ENCODE measurements around the gene POLR1A.
A peak's percentile ranks its signal among the peaks of the same experiment; 100 is the strongest.

The POLR1A gene

DNA sequence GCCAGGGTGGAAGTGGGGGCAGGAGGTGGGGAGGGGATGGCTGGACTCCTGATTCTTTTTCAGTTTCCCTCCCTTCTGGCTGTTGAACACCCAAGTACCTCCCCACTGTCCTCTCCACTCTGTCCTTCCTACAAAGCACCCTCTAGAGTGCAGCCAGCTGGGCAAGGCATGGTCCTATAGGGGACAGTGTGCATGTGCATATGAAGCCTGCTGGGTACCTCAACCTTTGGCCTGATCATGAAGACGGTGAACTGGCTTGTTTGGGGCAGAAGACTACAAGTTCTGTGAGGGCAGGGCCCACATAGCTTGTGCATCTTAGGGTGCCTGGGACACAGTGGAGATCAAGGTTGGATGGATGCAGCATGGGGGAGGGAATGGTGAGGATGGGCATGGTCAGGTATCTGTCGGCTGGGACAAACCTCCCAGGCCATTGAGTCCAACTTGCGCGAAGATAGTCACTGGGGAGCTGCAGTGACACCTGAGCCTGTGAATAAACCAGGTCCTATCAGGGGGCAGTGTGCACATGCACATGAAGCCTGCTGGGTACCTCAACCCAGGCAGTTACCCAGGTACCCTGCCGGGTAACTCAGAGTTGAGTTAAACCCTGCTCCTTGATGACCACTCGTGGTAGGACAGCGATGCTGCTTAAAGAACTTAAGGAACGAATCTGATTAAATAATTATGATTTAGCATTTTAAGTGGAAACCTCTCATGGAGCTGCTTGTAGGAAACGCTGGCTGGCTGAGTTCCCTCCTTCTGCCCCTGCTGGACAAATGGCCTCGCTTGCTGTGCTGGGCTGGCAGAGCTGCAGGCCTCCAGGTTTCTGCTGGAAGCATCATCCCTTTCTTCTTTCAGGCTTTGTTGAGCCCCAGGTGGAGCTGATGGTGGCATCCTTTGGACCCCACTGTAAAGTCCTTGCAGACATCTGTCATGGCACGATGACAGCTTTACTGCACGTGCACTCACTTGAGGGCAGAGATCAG is 84.0 kb downstream of the POLR1A start:
- DNase-seq (ENCODE audit: low spot score): no peak

DNA sequence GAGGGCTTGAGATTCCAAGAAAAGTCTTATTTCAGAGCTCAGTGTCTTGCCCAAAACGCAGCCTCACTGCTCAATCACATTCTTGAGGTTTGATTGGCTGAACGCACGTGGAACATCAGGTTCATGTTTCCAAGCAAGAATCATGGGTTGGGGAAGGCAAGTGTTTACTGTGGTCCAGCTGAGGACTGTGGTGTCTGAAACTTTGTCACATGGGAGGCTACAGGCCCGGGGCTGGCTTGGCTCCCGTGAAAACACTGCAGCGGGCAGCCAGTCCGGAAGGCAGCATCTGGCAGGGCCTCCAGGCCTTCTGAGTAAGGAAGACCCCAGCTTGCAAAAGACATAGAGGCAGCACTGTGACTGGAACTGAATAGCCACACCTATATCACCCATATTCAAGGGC is 84.7 kb downstream of the POLR1A start:
- no peak for DNase-seq (ENCODE audit: low spot score)

GRCh38 chr2:86019121-86019520 is 86.6 kb downstream of the POLR1A start:
- DNase-seq (ENCODE audit: low spot score): no peak

DNA sequence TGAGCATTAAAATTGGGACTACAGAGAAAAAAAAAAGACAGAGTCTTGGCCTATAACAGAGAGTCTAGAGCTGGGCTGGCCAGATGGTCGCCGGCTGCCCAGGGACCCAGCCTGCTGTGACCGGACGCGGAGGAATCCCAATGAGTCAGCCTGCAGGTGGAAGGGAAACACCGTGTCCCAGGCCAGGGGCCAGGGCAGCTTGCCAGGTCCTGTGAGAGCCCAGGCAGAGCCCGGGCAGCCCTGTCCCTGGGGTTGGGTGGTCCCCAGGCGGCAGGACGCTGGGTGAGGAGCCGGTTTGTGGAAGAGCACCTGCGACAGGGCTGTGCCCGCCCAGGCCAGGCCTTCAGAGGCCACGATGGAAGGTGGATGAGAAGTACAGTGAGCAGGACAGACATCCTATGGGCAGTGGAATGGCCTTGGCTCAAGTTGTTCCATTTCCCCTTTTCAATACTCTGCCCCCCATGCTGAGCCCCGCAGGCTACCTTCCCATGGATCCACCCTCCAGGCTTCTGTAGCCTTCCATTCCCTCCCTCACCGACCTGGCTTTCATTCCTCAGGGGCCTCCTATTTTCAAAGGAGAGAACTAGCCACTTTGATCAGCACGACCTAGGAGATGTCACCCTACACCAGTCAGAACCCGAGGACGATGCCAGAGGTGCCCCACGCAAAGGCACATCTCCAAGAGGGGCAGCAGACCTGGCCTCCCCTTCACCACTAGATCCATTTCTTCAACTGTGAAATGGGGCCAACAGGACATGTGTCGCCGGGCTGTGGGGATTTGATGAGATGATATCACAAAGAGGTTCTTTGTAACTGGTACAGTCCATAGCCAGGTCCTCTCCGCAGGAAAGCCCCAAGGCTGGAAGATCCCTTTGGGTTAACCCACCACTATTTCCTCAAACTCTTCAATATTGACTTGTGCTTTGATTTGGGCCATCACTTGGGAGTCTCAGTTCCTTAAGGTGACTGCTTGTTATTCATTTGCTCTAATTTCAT is 87.5 kb downstream of the POLR1A start:
- DNase-seq (ENCODE audit: low spot score): peak; percentile 49

GRCh38 chr2:86016581-86016980 is 89.1 kb downstream of the POLR1A start:
- no peak for DNase-seq (ENCODE audit: low spot score)

GRCh38 chr2:86015699-86016098 is 90.0 kb downstream of the POLR1A start:
- no peak for DNase-seq (ENCODE audit: low spot score)

- no peak for DNase-seq (ENCODE audit: low spot score)
Observed at GRCh38 chr2:86015006-86015405, 90.7 kb downstream of the POLR1A start.

DNA sequence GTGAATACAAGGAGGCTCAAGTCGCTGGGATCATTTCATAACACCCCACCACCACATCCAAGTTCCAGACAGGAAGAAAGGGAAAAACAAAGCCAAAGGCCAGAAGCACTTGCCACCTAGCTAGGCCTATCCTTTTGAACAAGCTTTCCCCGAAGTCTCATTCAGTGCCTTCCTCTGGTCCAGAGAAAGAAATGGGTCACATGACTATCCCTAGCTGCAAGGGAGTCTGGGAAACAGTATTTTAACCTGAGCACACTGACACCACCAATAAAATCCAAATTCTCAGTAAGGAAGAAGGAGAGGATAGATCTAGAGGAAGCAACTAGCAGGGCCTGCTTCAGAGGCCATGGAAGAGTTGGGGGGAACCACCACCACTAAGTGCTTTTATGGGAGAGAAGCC is 91.2 kb downstream of the POLR1A start:
- DNase-seq (ENCODE audit: low spot score): no peak

DNA sequence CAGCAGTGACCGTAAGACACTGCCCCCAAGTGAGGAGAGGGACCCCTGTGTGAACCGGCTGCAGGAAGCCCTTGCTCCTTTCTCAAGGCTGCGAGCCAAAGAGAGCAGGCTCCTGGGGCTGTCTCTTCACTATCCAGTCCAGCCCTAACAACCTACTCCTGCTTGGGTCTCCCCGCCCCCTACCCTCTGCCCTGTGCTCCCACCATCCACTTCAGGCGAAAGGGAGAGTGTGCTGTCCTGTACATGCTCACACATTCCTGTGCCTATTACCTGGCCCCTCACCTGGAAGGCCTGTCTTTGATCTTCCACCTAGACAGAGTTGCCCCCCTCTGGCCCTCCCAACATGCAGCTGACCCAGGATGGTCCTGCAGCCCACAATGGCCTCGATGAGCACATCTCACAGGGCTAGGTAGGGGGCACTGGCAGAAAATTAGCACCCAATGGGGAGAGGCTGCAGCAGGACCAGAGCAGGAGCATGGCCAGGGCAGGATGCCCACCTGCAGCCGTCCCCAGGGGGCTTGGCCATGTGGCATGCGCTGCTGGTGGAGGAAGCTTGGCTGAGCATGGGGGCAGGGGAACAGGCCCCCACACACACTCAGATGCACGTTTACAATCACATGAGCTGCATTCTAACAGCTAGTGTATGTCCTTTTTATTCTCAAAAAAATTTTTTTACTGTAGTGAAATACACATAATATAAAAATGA is 93.5 kb downstream of the POLR1A start:
- no peak for DNase-seq (ENCODE audit: low spot score)

DNA sequence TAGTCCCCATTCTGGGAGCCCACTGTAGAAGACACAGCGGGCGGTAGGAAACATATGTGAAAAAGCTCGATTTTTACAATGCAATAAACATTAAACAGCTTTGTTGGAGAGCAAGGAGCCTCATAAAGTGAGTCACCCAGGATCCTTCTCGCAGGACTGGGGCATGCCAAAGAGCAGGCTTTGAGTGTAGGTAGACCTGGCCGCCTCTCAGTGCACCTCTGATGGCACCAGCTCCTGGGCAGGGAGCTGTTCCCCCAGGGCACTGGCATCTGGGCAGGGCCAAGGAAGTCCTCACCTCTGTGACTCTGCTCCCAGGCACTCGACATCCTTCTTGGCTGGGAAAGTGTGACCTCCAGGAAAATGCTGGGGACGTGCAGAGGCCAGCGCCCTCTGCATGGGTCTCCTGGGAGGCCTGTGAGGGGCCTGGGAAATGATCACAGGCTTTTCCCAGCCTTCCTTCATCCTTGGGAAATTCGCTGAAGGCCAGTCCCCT is 94.2 kb downstream of the POLR1A start:
- DNase-seq (ENCODE audit: low spot score): peak; percentile 69

DNA sequence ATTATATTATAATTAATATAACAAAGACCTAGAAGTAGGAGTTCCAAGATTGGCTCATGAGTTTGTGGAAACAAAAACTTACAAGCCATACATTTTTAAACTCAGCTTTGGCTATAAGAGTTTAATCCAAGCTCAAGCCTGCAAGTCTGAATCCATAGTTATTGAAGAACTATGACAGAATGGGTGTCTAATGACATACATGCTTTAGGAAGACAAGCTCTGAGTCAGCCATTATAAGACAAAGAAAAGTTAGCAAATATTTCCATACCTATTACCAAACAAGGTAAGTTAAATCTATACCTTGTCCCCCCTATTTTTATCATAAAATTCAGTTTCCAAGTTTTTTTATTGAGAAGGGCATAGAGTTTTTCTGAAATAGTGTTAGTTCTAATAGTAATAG is 95.6 kb downstream of the POLR1A start:
- DNase-seq (ENCODE audit: low spot score): no peak

DNA sequence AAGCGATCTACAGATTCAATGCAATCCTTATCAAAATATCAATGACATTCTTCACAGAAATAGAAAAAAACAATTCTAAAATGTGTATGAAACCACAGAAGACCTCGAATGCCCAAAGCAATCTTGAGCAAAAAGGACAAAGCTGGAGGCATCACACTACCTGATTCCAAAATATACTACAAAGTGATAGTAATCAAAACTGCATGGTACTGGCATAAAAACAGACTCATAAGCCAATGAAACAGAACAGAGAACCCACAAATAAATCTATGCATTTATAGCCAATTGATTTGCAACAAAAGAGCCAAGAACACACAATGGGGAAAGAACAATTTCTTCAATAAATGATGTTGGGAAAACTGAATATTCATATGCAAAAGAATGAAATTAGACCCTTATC is 99.2 kb downstream of the POLR1A start:
- no peak for DNase-seq (ENCODE audit: low spot score)

GRCh38 chr2:86003967-86004366 is 101.7 kb downstream of the POLR1A start:
- DNase-seq (ENCODE audit: low spot score): no peak

DNA sequence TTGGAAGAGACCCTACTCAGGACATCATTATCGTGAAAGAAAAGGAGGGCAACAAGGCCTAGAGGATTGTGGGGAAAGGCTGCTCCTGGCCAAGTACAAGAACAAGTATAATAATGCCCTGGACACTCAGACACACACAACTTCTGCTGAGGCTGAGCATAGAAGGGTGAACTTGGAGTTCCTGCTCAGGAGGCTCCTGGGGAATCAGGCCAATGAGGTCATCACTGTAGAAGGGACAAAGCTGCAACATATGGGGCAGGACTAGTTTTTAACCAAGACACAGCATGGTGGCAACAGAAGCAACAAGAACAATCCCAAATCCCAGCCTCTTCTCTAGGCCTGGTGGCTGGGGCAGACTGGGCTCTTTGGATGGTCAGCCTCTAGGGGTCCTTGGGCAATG is 102.6 kb downstream of the POLR1A start:
- no peak for DNase-seq (ENCODE audit: low spot score)

DNA sequence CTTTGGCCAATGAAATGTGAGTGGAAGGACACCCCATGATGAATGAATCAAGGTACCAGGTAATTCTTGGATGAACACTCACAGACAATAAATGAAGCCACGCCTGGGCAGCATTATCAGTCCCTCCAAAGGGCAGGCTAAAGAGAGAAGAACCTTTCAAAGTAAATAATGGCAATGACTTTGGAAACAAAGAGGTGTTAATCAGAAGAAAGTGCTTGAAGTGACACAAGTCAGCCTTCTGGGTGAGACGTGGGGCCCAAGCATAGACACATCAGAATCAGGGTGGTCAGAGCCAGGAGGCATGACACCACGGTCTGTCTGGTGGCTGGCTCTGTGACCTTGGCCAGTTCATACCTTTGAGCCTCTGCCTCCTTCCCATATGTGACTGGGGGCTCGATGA is 103.3 kb downstream of the POLR1A start:
- DNase-seq (ENCODE audit: low spot score): no peak

DNA sequence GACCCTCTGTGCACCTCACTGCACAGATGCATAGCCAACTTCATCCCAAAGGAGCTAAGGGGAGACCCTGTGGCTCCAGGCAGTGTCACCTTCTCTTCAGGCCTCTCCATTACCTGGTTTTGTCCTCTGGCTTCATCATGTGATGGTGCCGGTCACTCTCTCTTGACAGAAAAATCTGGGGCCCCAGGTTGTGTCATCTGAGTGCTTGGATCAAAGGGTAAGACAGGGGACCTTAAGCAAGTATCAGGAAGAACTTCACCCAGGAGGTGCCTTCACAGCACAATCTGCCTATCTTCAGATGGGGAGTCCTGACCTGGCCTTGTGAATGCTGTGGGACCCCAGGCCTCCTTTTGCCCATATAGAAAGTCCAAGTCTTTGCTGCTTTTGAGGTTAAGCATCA is 104.4 kb downstream of the POLR1A start:
- no peak for DNase-seq (ENCODE audit: low spot score)

DNA sequence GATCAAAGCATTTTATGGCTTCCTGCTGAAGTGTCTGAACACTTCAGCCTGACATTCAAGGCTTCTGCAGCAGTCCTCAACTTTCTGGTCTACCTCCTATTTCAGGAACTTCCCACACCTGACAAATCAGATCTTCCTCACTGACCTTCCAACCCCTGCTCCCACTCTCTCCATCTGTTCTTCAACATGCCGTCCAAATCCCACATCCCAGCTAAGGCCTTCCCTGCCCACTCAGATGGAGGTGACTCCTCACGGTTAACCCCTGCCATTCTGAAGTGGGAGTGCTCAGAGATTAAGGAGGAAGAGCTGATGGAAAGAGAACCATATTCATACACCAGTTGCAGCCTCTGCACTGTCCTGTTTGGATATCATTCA is 104.8 kb downstream of the POLR1A start:
- no peak for DNase-seq (ENCODE audit: low spot score)

- no peak for DNase-seq (ENCODE audit: low spot score)
Observed at GRCh38 chr2:86000131-86000937, 105.4 kb downstream of the POLR1A start.

- no peak for DNase-seq (ENCODE audit: low spot score)
Observed at GRCh38 chr2:85999061-85999831, 106.4 kb downstream of the POLR1A start.

All from LoVo (cell line).